Hepatocyte (in vitro differentiated cells): ENCODE measurements around the gene TSEN2.

Source experiments
- EZH2 ChIP-seq: fragments of 200-600 bp; sonication (generic); IDR thresholded peaks from 2 replicates; pipeline ENCODE4 v1.6.1; 2016; ENCODE audit warnings: antibody characterized with exemption, mild to moderate bottlenecking, borderline replicate concordance
- TF ChIP-seq, protein P1 (sequence below): fragments of 200-600 bp; sonication (generic); IDR thresholded peaks from 2 replicates; pipeline ENCODE4 v1.5.1; 2016; ENCODE audit warnings: antibody characterized with exemption, mild to moderate bottlenecking; ENCODE audit not compliant: poor library complexity

GRCh38 chr3:12465151-12465835 lies 19.0 kb upstream of the TSEN2 start:
- TF ChIP-seq, protein P1, sequence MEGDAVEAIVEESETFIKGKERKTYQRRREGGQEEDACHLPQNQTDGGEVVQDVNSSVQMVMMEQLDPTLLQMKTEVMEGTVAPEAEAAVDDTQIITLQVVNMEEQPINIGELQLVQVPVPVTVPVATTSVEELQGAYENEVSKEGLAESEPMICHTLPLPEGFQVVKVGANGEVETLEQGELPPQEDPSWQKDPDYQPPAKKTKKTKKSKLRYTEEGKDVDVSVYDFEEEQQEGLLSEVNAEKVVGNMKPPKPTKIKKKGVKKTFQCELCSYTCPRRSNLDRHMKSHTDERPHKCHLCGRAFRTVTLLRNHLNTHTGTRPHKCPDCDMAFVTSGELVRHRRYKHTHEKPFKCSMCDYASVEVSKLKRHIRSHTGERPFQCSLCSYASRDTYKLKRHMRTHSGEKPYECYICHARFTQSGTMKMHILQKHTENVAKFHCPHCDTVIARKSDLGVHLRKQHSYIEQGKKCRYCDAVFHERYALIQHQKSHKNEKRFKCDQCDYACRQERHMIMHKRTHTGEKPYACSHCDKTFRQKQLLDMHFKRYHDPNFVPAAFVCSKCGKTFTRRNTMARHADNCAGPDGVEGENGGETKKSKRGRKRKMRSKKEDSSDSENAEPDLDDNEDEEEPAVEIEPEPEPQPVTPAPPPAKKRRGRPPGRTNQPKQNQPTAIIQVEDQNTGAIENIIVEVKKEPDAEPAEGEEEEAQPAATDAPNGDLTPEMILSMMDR = no peak
- TF ChIP-seq EZH2 = no peak
